ENCODE measurements around the gene SAV1.

Gene SAV1

DNA sequence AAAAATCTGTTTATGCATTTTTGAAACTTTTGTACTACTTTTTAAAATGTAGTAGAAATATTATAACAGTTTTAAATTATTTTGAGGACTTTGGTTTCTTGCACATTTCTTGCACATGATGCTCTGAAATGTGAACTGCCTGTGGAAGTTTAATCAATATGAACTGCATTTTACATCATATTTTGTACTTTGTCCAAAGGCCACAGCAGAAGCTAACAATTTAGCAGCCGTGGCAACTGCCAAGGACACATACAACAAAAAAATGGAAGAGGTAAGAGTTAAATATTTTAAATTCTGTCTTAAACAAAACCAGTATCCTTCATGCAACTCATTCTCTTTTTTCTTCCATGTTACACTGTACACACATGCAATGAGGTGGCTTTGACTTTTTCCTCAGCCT is 45.1 kb downstream of the SAV1 start:
- no peak overlapping the region for H3K9ac ChIP-seq (ENCODE audit: low read length)
- H3K4me3 ChIP-seq (ENCODE audit: low read depth in 1 of 2, low read length in 2 of 2) = no peak overlapping the region
- H3K27ac ChIP-seq (ENCODE audit: low read depth, low read length) = no peak overlapping the region
- no peaks in the 10 kb centered on the region for H3K27me3 ChIP-seq (ENCODE audit: control insufficient read depth in 1 of 2, insufficient read depth in 2 of 2, low read length in 2 of 2)
- peaks cover 11% of the 10 kb centered on the region for H3K36me3 ChIP-seq (ENCODE audit: insufficient read depth, low read length)
- no peaks in the 10 kb centered on the region for H3K4me1 ChIP-seq (ENCODE audit: insufficient read depth, low read length)
- no peaks in the 10 kb centered on the region for H3K9me3 ChIP-seq (ENCODE audit: low read length)

DNA sequence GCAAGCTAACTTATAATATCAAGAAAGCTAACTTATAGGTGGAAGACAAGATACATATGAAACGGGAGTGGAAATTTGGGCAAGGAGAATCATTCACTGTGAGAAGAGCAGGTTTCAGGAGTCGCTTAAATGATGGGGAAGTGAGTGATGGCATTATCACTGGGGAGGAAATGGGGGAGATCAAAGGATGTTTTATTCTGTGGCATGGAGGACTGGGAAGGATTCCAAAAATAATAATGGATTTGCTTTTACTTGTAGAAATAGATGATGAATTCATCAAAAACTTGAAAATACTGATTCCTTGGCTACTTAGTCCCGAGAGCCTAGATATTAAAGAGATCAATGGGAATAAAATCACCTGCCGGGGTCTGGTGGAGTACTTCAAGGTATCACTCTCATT is 47.8 kb downstream of the SAV1 start:
- no peaks in the 10 kb centered on the region for H3K4me1 ChIP-seq (ENCODE audit: insufficient read depth, low read length)
- H3K27me3 ChIP-seq (ENCODE audit: control insufficient read depth in 1 of 2, insufficient read depth in 2 of 2, low read length in 2 of 2) = no peaks in the 10 kb centered on the region
- no peaks in the 10 kb centered on the region for H3K9me3 ChIP-seq (ENCODE audit: low read length)
- no peak overlapping the region for H3K9ac ChIP-seq (ENCODE audit: low read length)
- no peak overlapping the region for H3K27ac ChIP-seq (ENCODE audit: low read depth, low read length)
- H3K36me3 ChIP-seq (ENCODE audit: insufficient read depth, low read length) = peaks cover 10% of the 10 kb centered on the region
- no peak overlapping the region for H3K4me3 ChIP-seq (ENCODE audit: low read depth in 1 of 2, low read length in 2 of 2)

- H3K27me3 ChIP-seq (ENCODE audit: control insufficient read depth in 1 of 2, insufficient read depth in 2 of 2, low read length in 2 of 2) = no peaks in the 10 kb centered on the region
- no peak overlapping the region for H3K9ac ChIP-seq (ENCODE audit: low read length)
- no peak overlapping the region for H3K27ac ChIP-seq (ENCODE audit: low read depth, low read length)
- H3K36me3 ChIP-seq (ENCODE audit: insufficient read depth, low read length) = peaks cover 10% of the 10 kb centered on the region
- no peaks in the 10 kb centered on the region for H3K9me3 ChIP-seq (ENCODE audit: low read length)
- no peaks in the 10 kb centered on the region for H3K4me1 ChIP-seq (ENCODE audit: insufficient read depth, low read length)
- no peak overlapping the region for H3K4me3 ChIP-seq (ENCODE audit: low read depth in 1 of 2, low read length in 2 of 2)
Measured at GRCh38 chr14:50619569-50620141, 48.5 kb downstream of the SAV1 start.

- Histone ChIP-seq H3K36me3 (ENCODE audit: insufficient read depth, low read length) (peaks cover 7% of the 10 kb centered on the region), H3K9ac (ENCODE audit: low read length) (no peak overlapping the region), H3K4me1 (ENCODE audit: insufficient read depth, low read length) (no peaks in the 10 kb centered on the region), H3K4me3 (ENCODE audit: low read depth in 1 of 2, low read length in 2 of 2) (no peak overlapping the region), H3K27me3 (ENCODE audit: control insufficient read depth in 1 of 2, insufficient read depth in 2 of 2, low read length in 2 of 2) (no peaks in the 10 kb centered on the region), H3K27ac (ENCODE audit: low read depth, low read length) (no peak overlapping the region), H3K9me3 (ENCODE audit: low read length) (no peaks in the 10 kb centered on the region)
Measured at GRCh38 chr14:50616275-50616674, 51.8 kb downstream of the SAV1 start.

DNA sequence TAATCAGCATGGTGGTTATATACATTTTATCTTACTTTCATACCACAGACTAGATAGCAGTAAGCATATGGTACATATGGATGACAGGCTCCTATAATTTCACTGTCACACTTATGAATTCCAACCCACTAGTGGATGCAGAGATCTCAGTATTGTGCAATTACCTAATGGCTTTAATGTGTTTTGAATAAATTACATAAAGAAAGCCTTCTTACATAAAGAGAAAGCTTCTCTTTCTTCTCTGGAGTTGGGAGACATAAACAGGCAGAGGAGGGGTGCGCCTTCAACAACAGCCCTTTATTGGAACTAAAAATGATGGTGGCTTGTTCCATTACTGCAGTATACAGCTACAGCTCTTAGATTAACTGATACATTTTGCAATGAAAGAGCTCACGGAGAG is 52.6 kb downstream of the SAV1 start:
- no peaks in the 10 kb centered on the region for H3K27me3 ChIP-seq (ENCODE audit: control insufficient read depth in 1 of 2, insufficient read depth in 2 of 2, low read length in 2 of 2)
- H3K9me3 ChIP-seq (ENCODE audit: low read length) = no peaks in the 10 kb centered on the region
- no peak overlapping the region for H3K27ac ChIP-seq (ENCODE audit: low read depth, low read length)
- no peak overlapping the region for H3K9ac ChIP-seq (ENCODE audit: low read length)
- H3K4me3 ChIP-seq (ENCODE audit: low read depth in 1 of 2, low read length in 2 of 2) = no peak overlapping the region
- H3K36me3 ChIP-seq (ENCODE audit: insufficient read depth, low read length) = peaks cover 7% of the 10 kb centered on the region
- no peaks in the 10 kb centered on the region for H3K4me1 ChIP-seq (ENCODE audit: insufficient read depth, low read length)

GRCh38 chr14:50615056-50615455 is 53.0 kb downstream of the SAV1 start:
- H3K27me3 ChIP-seq (ENCODE audit: control insufficient read depth in 1 of 2, insufficient read depth in 2 of 2, low read length in 2 of 2) = no peaks in the 10 kb centered on the region
- no peak overlapping the region for H3K27ac ChIP-seq (ENCODE audit: low read depth, low read length)
- no peak overlapping the region for H3K4me3 ChIP-seq (ENCODE audit: low read depth in 1 of 2, low read length in 2 of 2)

DNA sequence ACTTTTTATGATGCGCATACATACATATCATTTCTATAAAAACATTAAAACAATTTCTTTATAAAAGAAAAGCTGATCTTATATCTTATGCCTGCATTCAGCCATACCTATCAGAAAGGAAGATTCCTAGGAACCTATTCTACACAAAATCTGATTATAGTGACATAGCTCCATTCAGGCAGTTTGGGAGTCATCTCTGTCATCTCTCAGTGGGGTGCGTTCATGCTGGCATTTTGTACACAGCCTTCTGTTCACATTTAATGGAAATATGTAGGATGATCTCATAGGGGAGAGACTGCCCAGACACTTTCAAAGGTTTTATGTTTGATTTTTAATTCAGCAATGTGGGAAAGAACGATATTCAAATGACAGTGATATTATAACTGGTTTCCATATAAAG is 55.3 kb downstream of the SAV1 start:
- Histone ChIP-seq H3K9ac (ENCODE audit: low read length) (no peak overlapping the region), H3K4me1 (ENCODE audit: insufficient read depth, low read length) (no peaks in the 10 kb centered on the region), H3K27me3 (ENCODE audit: control insufficient read depth in 1 of 2, insufficient read depth in 2 of 2, low read length in 2 of 2) (no peaks in the 10 kb centered on the region), H3K36me3 (ENCODE audit: insufficient read depth, low read length) (peaks cover 7% of the 10 kb centered on the region), H3K27ac (ENCODE audit: low read depth, low read length) (no peak overlapping the region), H3K4me3 (ENCODE audit: low read depth in 1 of 2, low read length in 2 of 2) (no peak overlapping the region), H3K9me3 (ENCODE audit: low read length) (no peaks in the 10 kb centered on the region)

More at GRCh38 chr14:50615056-50615455, 53.0 kb downstream of the SAV1 start:
- Histone ChIP-seq H3K9ac (ENCODE audit: low read length) (no peak overlapping the region), H3K9me3 (ENCODE audit: low read length) (no peaks in the 10 kb centered on the region), H3K4me1 (ENCODE audit: insufficient read depth, low read length) (no peaks in the 10 kb centered on the region), H3K36me3 (ENCODE audit: insufficient read depth, low read length) (peaks cover 7% of the 10 kb centered on the region)

GRCh38 chr14:50610465-50610864 is 57.6 kb downstream of the SAV1 start:
- Histone ChIP-seq H3K36me3 (ENCODE audit: insufficient read depth, low read length) (peaks cover 7% of the 10 kb centered on the region), H3K9ac (ENCODE audit: low read length) (no peak overlapping the region), H3K4me3 (ENCODE audit: low read depth in 1 of 2, low read length in 2 of 2) (no peak overlapping the region), H3K27me3 (ENCODE audit: control insufficient read depth in 1 of 2, insufficient read depth in 2 of 2, low read length in 2 of 2) (no peaks in the 10 kb centered on the region), H3K9me3 (ENCODE audit: low read length) (no peaks in the 10 kb centered on the region), H3K27ac (ENCODE audit: low read depth, low read length) (no peak overlapping the region), H3K4me1 (ENCODE audit: insufficient read depth, low read length) (no peaks in the 10 kb centered on the region)

GRCh38 chr14:50608302-50608851 is 59.7 kb downstream of the SAV1 start:
- H3K4me3 ChIP-seq (ENCODE audit: low read depth in 1 of 2, low read length in 2 of 2) = no peak overlapping the region
- no peaks in the 10 kb centered on the region for H3K4me1 ChIP-seq (ENCODE audit: insufficient read depth, low read length)
- H3K9me3 ChIP-seq (ENCODE audit: low read length) = no peaks in the 10 kb centered on the region
- no peak overlapping the region for H3K9ac ChIP-seq (ENCODE audit: low read length)
- H3K27ac ChIP-seq (ENCODE audit: low read depth, low read length) = no peak overlapping the region
- no peaks in the 10 kb centered on the region for H3K27me3 ChIP-seq (ENCODE audit: control insufficient read depth in 1 of 2, insufficient read depth in 2 of 2, low read length in 2 of 2)
- peaks cover under 1% of the 10 kb centered on the region for H3K36me3 ChIP-seq (ENCODE audit: insufficient read depth, low read length)

GRCh38 chr14:50607761-50608160 is 60.3 kb downstream of the SAV1 start:
- Histone ChIP-seq H3K4me3 (ENCODE audit: low read depth in 1 of 2, low read length in 2 of 2) (no peak overlapping the region), H3K4me1 (ENCODE audit: insufficient read depth, low read length) (no peaks in the 10 kb centered on the region), H3K27me3 (ENCODE audit: control insufficient read depth in 1 of 2, insufficient read depth in 2 of 2, low read length in 2 of 2) (no peaks in the 10 kb centered on the region), H3K36me3 (ENCODE audit: insufficient read depth, low read length) (no peaks in the 10 kb centered on the region), H3K9ac (ENCODE audit: low read length) (no peak overlapping the region), H3K9me3 (ENCODE audit: low read length) (no peaks in the 10 kb centered on the region), H3K27ac (ENCODE audit: low read depth, low read length) (no peak overlapping the region)

- Histone ChIP-seq H3K36me3 (ENCODE audit: insufficient read depth, low read length) (no peaks in the 10 kb centered on the region), H3K27me3 (ENCODE audit: control insufficient read depth in 1 of 2, insufficient read depth in 2 of 2, low read length in 2 of 2) (no peaks in the 10 kb centered on the region), H3K9ac (ENCODE audit: low read length) (no peak overlapping the region), H3K4me1 (ENCODE audit: insufficient read depth, low read length) (no peaks in the 10 kb centered on the region), H3K27ac (ENCODE audit: low read depth, low read length) (no peak overlapping the region), H3K4me3 (ENCODE audit: low read depth in 1 of 2, low read length in 2 of 2) (no peak overlapping the region), H3K9me3 (ENCODE audit: low read length) (no peaks in the 10 kb centered on the region)
Measured at GRCh38 chr14:50607181-50607580, 60.9 kb downstream of the SAV1 start.

DNA sequence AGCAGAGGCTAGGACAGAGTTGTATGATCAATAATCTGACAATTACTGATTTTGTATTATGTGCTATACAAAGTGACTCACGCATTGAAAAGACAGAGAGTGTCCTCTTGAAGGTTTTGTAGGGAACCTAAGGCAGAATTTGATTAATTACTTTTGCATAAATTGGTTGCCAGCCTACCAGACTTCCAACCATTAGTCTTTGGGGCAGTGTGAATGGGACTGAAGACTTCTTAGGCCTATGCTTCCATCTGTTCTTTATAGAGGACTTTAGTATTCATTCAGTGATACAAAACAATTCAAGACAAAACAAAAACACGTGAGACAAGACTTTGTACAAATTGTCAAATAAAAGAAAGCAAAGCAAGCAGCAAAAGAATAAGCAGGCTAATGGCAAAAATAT is 61.6 kb downstream of the SAV1 start:
- Histone ChIP-seq H3K9me3 (ENCODE audit: low read length) (no peaks in the 10 kb centered on the region), H3K27ac (ENCODE audit: low read depth, low read length) (no peak overlapping the region), H3K4me3 (ENCODE audit: low read depth in 1 of 2, low read length in 2 of 2) (no peak overlapping the region), H3K9ac (ENCODE audit: low read length) (no peak overlapping the region), H3K36me3 (ENCODE audit: insufficient read depth, low read length) (no peaks in the 10 kb centered on the region), H3K4me1 (ENCODE audit: insufficient read depth, low read length) (no peaks in the 10 kb centered on the region), H3K27me3 (ENCODE audit: control insufficient read depth in 1 of 2, insufficient read depth in 2 of 2, low read length in 2 of 2) (no peaks in the 10 kb centered on the region)

Data from muscle layer of colon (tissue), 2 donors.